WTC11 (cell line): Measurements from ENCODE around the gene ALG1L2. TPM values are rescaled to one million over a fixed set of nuclear protein-coding genes. Genes with fewer than 3 reads are reported as not detected.
"Not testable (repeated sequence)": the region's sequence is repeated elsewhere in the genome, so short reads cannot be mapped to it uniquely, and the experiment has no call there.

Experiments used
- ATAC-seq: fragments of 200-7000 bp; cut with Tn5 transposase; 2 replicates; pipeline ENCODE4 v1.10.0; 2021; ENCODE audit warnings: mild to moderate bottlenecking, moderate library complexity
- CTCF ChIA-PET: fragments of 300-600 bp; sonication (Branson Sonifier 250); formaldehyde crosslinking; loops from one replicate; lab custom pipeline; 2021; ENCODE audit warnings: antibody characterized with exemption; lab: Charles Lee
- POLR2A ChIA-PET: fragments of 350-600 bp; sonication (Branson Sonifier 250); formaldehyde crosslinking; loops from one replicate; lab custom pipeline; 2021; ENCODE audit warnings: antibody characterized with exemption; lab: Charles Lee
- DNase-seq: peaks from one replicate; pipeline ENCODE4 v3.0.0; 2021; ENCODE audit warnings: low spot score
- H3K27ac Mint-ChIP-seq: 2 replicates; pipeline ENCODE4 v1.8.0; 2021; ENCODE audit warnings: mixed read lengths
- H3K27me3 Mint-ChIP-seq: 2 replicates; pipeline ENCODE4 v1.8.0; 2021; ENCODE audit warnings: low read depth, mild to moderate bottlenecking, moderate library complexity, mixed read lengths
- H3K36me3 Mint-ChIP-seq: 2 replicates; pipeline ENCODE4 v1.8.0; 2021; ENCODE audit warnings: mixed read lengths
- H3K4me1 Mint-ChIP-seq: 2 replicates; pipeline ENCODE4 v1.8.0; 2022; ENCODE audit warnings: mixed read lengths
- H3K4me3 Mint-ChIP-seq: 2 replicates; pipeline ENCODE4 v1.8.0; 2021; ENCODE audit warnings: mild to moderate bottlenecking, moderate library complexity, mixed read lengths
- H3K9me3 Mint-ChIP-seq: 2 replicates; pipeline ENCODE4 v1.8.0; 2021; ENCODE audit warnings: mixed read lengths
- ARID4B ChIP-seq: sonication (generic); formaldehyde crosslinking; IDR thresholded peaks from 2 replicates; pipeline ENCODE4 v1.8.0; 2023; ENCODE audit warnings: missing genetic modification reagents, mild to moderate bottlenecking, borderline replicate concordance
- FOXK1 ChIP-seq: sonication (generic); formaldehyde crosslinking; IDR thresholded peaks from 2 replicates; pipeline ENCODE4 v1.8.0; 2022; ENCODE audit warnings: mild to moderate bottlenecking, moderate library complexity, missing genetic modification reagents
- FOXP1 ChIP-seq: sonication (generic); formaldehyde crosslinking; IDR thresholded peaks from 2 replicates; pipeline ENCODE4 v1.8.0; 2022; ENCODE audit warnings: missing genetic modification reagents, mild to moderate bottlenecking, moderate library complexity, borderline replicate concordance
- MAX ChIP-seq: sonication (generic); formaldehyde crosslinking; IDR thresholded peaks from 2 replicates; pipeline ENCODE4 v1.8.0; 2022; ENCODE audit warnings: mild to moderate bottlenecking, missing genetic modification reagents
- SP1 ChIP-seq: sonication (generic); formaldehyde crosslinking; conservative IDR thresholded peaks from 2 replicates; pipeline ENCODE4 v1.8.1; 2022; ENCODE audit warnings: missing genetic modification reagents
- TCF7 ChIP-seq: sonication (generic); formaldehyde crosslinking; IDR thresholded peaks from 2 replicates; pipeline ENCODE4 v1.8.0; 2022; ENCODE audit warnings: mild to moderate bottlenecking, low read depth, missing genetic modification reagents, moderate library complexity
- USF2 ChIP-seq: sonication (generic); formaldehyde crosslinking; IDR thresholded peaks from 2 replicates; pipeline ENCODE4 v1.8.1; 2023; ENCODE audit warnings: mild to moderate bottlenecking, missing genetic modification reagents, moderate library complexity
- total RNA-seq: library from RNA; stranded (reverse); gene quantifications from 3 replicates; pipeline ENCODE4 v1.2.3, GENCODE V29; 2021
- TF ChIP-seq, protein P1 (sequence below): sonication (generic); formaldehyde crosslinking; IDR thresholded peaks from 2 replicates; pipeline ENCODE4 v1.8.0; 2022; ENCODE audit warnings: mild to moderate bottlenecking, missing genetic modification reagents
- TF ChIP-seq, protein P2 (sequence below): sonication (generic); formaldehyde crosslinking; IDR thresholded peaks from 2 replicates; pipeline ENCODE4 v1.8.0; 2022; ENCODE audit warnings: mild to moderate bottlenecking, missing genetic modification reagents

Gene ALG1L2
- total RNA-seq, 1 experiment from 2014 or later = 2.1 TPM

GRCh38 chr3:130108836-130109585 is 27.4 kb downstream of the ALG1L2 start:
- POLR2A ChIA-PET, DNase-seq, CTCF ChIA-PET, H3K36me3 Mint-ChIP-seq, ATAC-seq, H3K27me3 Mint-ChIP-seq, H3K9me3 Mint-ChIP-seq, H3K4me3 Mint-ChIP-seq, H3K27ac Mint-ChIP-seq: not testable (repeated sequence)
- peaks cover 21% of the 10 kb centered on the region for H3K4me1 Mint-ChIP-seq

GRCh38 chr3:130110386-130111169 is 28.9 kb downstream of the ALG1L2 start:
- DNase-seq = not testable (repeated sequence)

GRCh38 chr3:130111185-130111864 is 29.7 kb downstream of the ALG1L2 start:
- peak overlapping the region; percentile 84 for H3K27ac Mint-ChIP-seq
- H3K36me3 Mint-ChIP-seq = 0 out of 2 replicates have a peak, but pooled peaks cover 3% of the 10 kb centered on the region
- H3K4me3 Mint-ChIP-seq = peak overlapping the region; percentile 94
- ATAC-seq (peak; percentile 100), DNase-seq (peak; percentile 99)
- CTCF ChIA-PET = interaction anchor here (0.6 to 1.5 kb wide), 8 partner anchors 13 to 616 kb away, joined by 3 to 15 read pairs (median 4); no protein-coding TSS in a partner anchor
- H3K4me1 Mint-ChIP-seq = peaks cover 21% of the 10 kb centered on the region
- no peaks in the 10 kb centered on the region for H3K27me3 Mint-ChIP-seq
- peak; percentile 62; the same call in 1 of the 2 replicates for TF ChIP-seq ARID4B
- 0 out of 2 replicates have a peak, but pooled peaks have one; percentile 22 for TF ChIP-seq FOXP1 (CRISPR knock-in tag)
- TF ChIP-seq TCF7 (CRISPR knock-in tag) = no peak
- 0 out of 2 replicates have a peak, but pooled peaks have one; percentile 59 for TF ChIP-seq MAX (CRISPR knock-in tag)
- TF ChIP-seq USF2 = 0 out of 2 replicates have a peak, but pooled peaks have one; percentile 26
- TF ChIP-seq SP1 (CRISPR knock-in tag) = peak; percentile 63
- TF ChIP-seq, protein P1, sequence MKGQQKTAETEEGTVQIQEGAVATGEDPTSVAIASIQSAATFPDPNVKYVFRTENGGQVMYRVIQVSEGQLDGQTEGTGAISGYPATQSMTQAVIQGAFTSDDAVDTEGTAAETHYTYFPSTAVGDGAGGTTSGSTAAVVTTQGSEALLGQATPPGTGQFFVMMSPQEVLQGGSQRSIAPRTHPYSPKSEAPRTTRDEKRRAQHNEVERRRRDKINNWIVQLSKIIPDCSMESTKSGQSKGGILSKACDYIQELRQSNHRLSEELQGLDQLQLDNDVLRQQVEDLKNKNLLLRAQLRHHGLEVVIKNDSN (CRISPR knock-in tag) = peak; percentile 49
- TF ChIP-seq FOXK1 = peak; percentile 22; the same call in 1 of the 2 replicates
- TF ChIP-seq, protein P2, sequence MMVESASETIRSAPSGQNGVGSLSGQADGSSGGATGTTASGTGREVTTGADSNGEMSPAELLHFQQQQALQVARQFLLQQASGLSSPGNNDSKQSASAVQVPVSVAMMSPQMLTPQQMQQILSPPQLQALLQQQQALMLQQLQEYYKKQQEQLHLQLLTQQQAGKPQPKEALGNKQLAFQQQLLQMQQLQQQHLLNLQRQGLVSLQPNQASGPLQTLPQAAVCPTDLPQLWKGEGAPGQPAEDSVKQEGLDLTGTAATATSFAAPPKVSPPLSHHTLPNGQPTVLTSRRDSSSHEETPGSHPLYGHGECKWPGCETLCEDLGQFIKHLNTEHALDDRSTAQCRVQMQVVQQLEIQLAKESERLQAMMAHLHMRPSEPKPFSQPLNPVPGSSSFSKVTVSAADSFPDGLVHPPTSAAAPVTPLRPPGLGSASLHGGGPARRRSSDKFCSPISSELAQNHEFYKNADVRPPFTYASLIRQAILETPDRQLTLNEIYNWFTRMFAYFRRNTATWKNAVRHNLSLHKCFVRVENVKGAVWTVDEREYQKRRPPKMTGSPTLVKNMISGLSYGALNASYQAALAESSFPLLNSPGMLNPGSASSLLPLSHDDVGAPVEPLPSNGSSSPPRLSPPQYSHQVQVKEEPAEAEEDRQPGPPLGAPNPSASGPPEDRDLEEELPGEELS (CRISPR knock-in tag) = no peak
- H3K9me3 Mint-ChIP-seq = no peaks in the 10 kb centered on the region
- POLR2A ChIA-PET = no interaction called here

More at GRCh38 chr3:130110386-130111169, 28.9 kb downstream of the ALG1L2 start:
- POLR2A ChIA-PET, H3K27me3 Mint-ChIP-seq, H3K9me3 Mint-ChIP-seq, ATAC-seq, H3K36me3 Mint-ChIP-seq: not testable (repeated sequence)
- peak overlapping the region; percentile 84 for H3K27ac Mint-ChIP-seq
- CTCF ChIA-PET = interaction anchor here (0.6 to 1.5 kb wide), 3 partner anchors 114 to 168 kb away, joined by 4 to 15 read pairs (median 4); no protein-coding TSS in a partner anchor
- peak overlapping the region; percentile 94 for H3K4me3 Mint-ChIP-seq
- peaks cover 21% of the 10 kb centered on the region for H3K4me1 Mint-ChIP-seq
